Measurements from ENCODE around the gene PALM2AKAP2. TPM values are rescaled to one million over a fixed set of nuclear protein-coding genes. Genes with fewer than 3 reads are reported as not detected.

The PALM2AKAP2 gene
- total RNA-seq, 4 donors from 2014 or later, result 0.15 to 1.4 (median 1.0) TPM

GRCh38 chr9:109812331-109812730 lies 32.3 kb downstream of the PALM2AKAP2 start:
- intact Hi-C loops (cut with DNase I; ENCODE audit: low total_unique reads) (no loop called here), in situ Hi-C loops (cut with MboI; ENCODE audit: low sequenced_read_pairs in 4 of 4) (loop anchor here (10.0 to 25.0 kb wide), 2 partner anchors 225 to 238 kb away; no protein-coding TSS in a partner anchor)
- DNase-seq, result no peak

DNA sequence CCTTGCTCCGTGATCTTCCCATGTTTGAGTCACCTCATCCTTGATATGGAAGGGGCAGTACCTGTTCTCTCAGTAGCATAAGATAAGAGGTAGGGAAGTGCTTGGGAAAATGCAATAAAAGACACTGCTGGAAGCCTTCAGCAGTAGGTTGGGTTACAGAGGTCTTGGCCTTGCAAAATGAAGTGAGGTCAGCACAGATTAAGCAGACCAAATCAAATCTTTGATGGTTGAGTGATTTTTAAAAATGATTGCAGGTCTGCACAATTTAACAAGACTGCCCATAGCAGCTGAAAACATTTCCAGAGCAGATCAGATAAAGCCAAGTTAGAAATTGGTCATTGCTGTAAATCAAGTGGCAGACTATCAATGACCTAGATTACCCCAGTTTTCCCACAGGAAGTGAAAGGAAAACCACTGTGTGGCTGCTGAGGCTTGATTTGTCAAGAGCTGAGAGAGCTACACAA lies 32.9 kb downstream of the PALM2AKAP2 start:
- intact Hi-C loops (cut with DNase I; ENCODE audit: low total_unique reads), result no loop called here
- DNase-seq (no peak), ATAC-seq (no peak)
- no peak overlapping the region for H3K27ac ChIP-seq
- no peaks in the 10 kb centered on the region for H3K36me3 ChIP-seq
- H3K4me1 ChIP-seq, result peaks cover 3 to 8% of the 10 kb centered on the region in 2 donors
- in situ Hi-C loops (cut with MboI; ENCODE audit: low sequenced_read_pairs in 4 of 4), result loop anchor here (10.0 to 25.0 kb wide), 2 partner anchors 226 to 238 kb away; no protein-coding TSS in a partner anchor
- no peaks in the 10 kb centered on the region for H3K27me3 ChIP-seq
- no peaks in the 10 kb centered on the region for H3K9me3 ChIP-seq
- TF ChIP-seq, protein P1, sequence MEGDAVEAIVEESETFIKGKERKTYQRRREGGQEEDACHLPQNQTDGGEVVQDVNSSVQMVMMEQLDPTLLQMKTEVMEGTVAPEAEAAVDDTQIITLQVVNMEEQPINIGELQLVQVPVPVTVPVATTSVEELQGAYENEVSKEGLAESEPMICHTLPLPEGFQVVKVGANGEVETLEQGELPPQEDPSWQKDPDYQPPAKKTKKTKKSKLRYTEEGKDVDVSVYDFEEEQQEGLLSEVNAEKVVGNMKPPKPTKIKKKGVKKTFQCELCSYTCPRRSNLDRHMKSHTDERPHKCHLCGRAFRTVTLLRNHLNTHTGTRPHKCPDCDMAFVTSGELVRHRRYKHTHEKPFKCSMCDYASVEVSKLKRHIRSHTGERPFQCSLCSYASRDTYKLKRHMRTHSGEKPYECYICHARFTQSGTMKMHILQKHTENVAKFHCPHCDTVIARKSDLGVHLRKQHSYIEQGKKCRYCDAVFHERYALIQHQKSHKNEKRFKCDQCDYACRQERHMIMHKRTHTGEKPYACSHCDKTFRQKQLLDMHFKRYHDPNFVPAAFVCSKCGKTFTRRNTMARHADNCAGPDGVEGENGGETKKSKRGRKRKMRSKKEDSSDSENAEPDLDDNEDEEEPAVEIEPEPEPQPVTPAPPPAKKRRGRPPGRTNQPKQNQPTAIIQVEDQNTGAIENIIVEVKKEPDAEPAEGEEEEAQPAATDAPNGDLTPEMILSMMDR (IDR thresholded peaks at IDR 0.05 in 4 of 5, conservative IDR thresholded peaks at IDR 0.05 in 1 of 5), result no peak
- TF ChIP-seq POLR2A (IDR thresholded peaks at IDR 0.05), result no peak
- H3K4me3 ChIP-seq, result no peak overlapping the region

More at GRCh38 chr9:109812331-109812730, 32.3 kb downstream of the PALM2AKAP2 start:
- no peaks in the 10 kb centered on the region for H3K27me3 ChIP-seq
- H3K4me1 ChIP-seq, result peaks cover 3% of the 10 kb centered on the region in 2 donors
- H3K4me3 ChIP-seq, result no peak overlapping the region
- H3K36me3 ChIP-seq, result no peaks in the 10 kb centered on the region
- no peak for TF ChIP-seq POLR2A (IDR thresholded peaks at IDR 0.05)
- TF ChIP-seq, protein P1 (IDR thresholded peaks at IDR 0.05 in 4 of 5, conservative IDR thresholded peaks at IDR 0.05 in 1 of 5), result no peak
- no peak for ATAC-seq
- no peaks in the 10 kb centered on the region for H3K9me3 ChIP-seq
- no peak overlapping the region for H3K27ac ChIP-seq

DNA sequence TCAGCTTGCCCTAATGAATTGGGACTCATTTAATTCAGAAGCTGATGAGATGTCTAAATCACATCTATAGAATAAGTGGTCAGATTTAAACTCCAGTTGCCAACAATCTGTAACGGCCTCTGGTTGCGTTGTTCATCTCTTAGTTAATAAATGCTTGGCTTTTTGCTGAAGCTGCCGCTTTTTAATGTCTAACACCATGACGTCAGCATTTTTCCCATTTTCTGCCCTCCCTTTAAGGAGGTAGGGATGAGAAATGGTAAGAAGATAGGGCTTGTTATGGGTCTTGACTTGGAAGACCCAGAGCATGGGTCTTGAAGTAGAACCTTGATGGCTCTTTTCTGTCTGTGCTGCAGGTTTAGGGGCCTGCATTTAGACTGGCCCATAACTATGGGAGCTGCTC lies 33.3 kb downstream of the PALM2AKAP2 start:
- Histone ChIP-seq H3K36me3 (no peaks in the 10 kb centered on the region), H3K4me1 (peaks cover 7 to 13% of the 10 kb centered on the region in 2 donors), H3K27ac (no peak overlapping the region), H3K9me3 (no peaks in the 10 kb centered on the region), H3K27me3 (no peaks in the 10 kb centered on the region), H3K4me3 (no peak overlapping the region)
- no peak for TF ChIP-seq POLR2A (IDR thresholded peaks at IDR 0.05)
- TF ChIP-seq, protein P1 (IDR thresholded peaks at IDR 0.05 in 4 of 5, conservative IDR thresholded peaks at IDR 0.05 in 1 of 5), result no peak
- intact Hi-C loops (cut with DNase I; ENCODE audit: low total_unique reads), result no loop called here
- ATAC-seq (no peak), DNase-seq (no peak)
- in situ Hi-C loops (cut with MboI; ENCODE audit: low sequenced_read_pairs in 4 of 4), result loop anchor here (10.0 to 25.0 kb wide), 2 partner anchors 226 to 239 kb away; no protein-coding TSS in a partner anchor

- H3K27me3 ChIP-seq, result no peaks in the 10 kb centered on the region
- no peaks in the 10 kb centered on the region for H3K36me3 ChIP-seq
- intact Hi-C loops (cut with DNase I; ENCODE audit: low total_unique reads) (no loop called here), in situ Hi-C loops (cut with MboI; ENCODE audit: low sequenced_read_pairs in 4 of 4) (loop anchor here (10.0 to 25.0 kb wide), 2 partner anchors 227 to 239 kb away; no protein-coding TSS in a partner anchor)
- TF ChIP-seq, protein P1 (IDR thresholded peaks at IDR 0.05 in 4 of 5, conservative IDR thresholded peaks at IDR 0.05 in 1 of 5), result no peak
- ATAC-seq (no peak), DNase-seq (no peak)
- no peak overlapping the region for H3K27ac ChIP-seq
- H3K9me3 ChIP-seq, result no peaks in the 10 kb centered on the region
- H3K4me1 ChIP-seq, result peaks cover 7 to 13% of the 10 kb centered on the region in 2 donors
- H3K4me3 ChIP-seq, result no peak overlapping the region
Observed at GRCh38 chr9:109813829-109814228, 33.8 kb downstream of the PALM2AKAP2 start.

Measured in gastrocnemius medialis (tissue), 4 donors.